HG02840 (cell line): ENCODE data around the gene LDHD.
A peak's percentile ranks its signal among the peaks of the same experiment; 100 is the strongest.

Experiments used
- ATAC-seq: cut with Tn5 transposase; IDR thresholded peaks from one replicate; pipeline ENCODE4 v1.9.1; 2021; ENCODE audit warnings: mild to moderate bottlenecking, moderate library complexity, moderate number of reproducible peaks; ENCODE audit not compliant: unreplicated experiment, low FRiP score

The LDHD gene

GRCh38 chr16:75083813-75084212, 32.8 kb downstream of the LDHD start:
- ATAC-seq: no peak

- no peak for ATAC-seq
Observed at GRCh38 chr16:75081179-75081859, 35.3 kb downstream of the LDHD start.

GRCh38 chr16:75080205-75081029, 36.2 kb downstream of the LDHD start:
- ATAC-seq: no peak

GRCh38 chr16:75079346-75079926, 37.1 kb downstream of the LDHD start:
- ATAC-seq: no peak

GRCh38 chr16:75078886-75079285, 37.7 kb downstream of the LDHD start:
- no peak for ATAC-seq

GRCh38 chr16:75075688-75076268, 40.8 kb downstream of the LDHD start:
- no peak for ATAC-seq

GRCh38 chr16:75074920-75075687, 41.5 kb downstream of the LDHD start:
- peak; percentile 94 for ATAC-seq

- ATAC-seq: no peak
Observed at GRCh38 chr16:75074304-75074793, 42.2 kb downstream of the LDHD start.

- ATAC-seq: no peak
Observed at GRCh38 chr16:75073545-75074303, 42.9 kb downstream of the LDHD start.

GRCh38 chr16:75072239-75072947, 44.2 kb downstream of the LDHD start:
- no peak for ATAC-seq

- ATAC-seq: no peak
Observed at GRCh38 chr16:75071621-75072020, 45.0 kb downstream of the LDHD start.

GRCh38 chr16:75070012-75070841, 46.4 kb downstream of the LDHD start:
- no peak for ATAC-seq

GRCh38 chr16:75068085-75069031, 48.2 kb downstream of the LDHD start:
- ATAC-seq: no peak

- ATAC-seq: no peak
Observed at GRCh38 chr16:75066861-75067447, 49.6 kb downstream of the LDHD start.

GRCh38 chr16:75065521-75066149, 50.9 kb downstream of the LDHD start:
- no peak for ATAC-seq

GRCh38 chr16:75065149-75065505, 51.5 kb downstream of the LDHD start:
- no peak for ATAC-seq
